Fibroblast of lung (primary cell): ENCODE measurements around the gene AMIGO1. TPM values are rescaled to one million over a fixed set of nuclear protein-coding genes. Genes with fewer than 3 reads are reported as not detected.

Experiments
- DNase-seq, 2 donors: peaks; one replicate each; pipeline versions ENCODE4 v3.0.0 to v3.0.0-alpha.2; 2010; ENCODE audit warnings: low read depth in 2 of 2
- H2AFZ ChIP-seq: 2 replicates; pipeline ENCODE4 v1.5.1; 2012; ENCODE audit warnings: low read length, control low read depth, inconsistent platforms
- H3K27ac ChIP-seq: 2 replicates; pipeline ENCODE4 v1.5.1; 2011; ENCODE audit warnings: low read length, control low read depth; ENCODE audit not compliant: insufficient read depth
- H3K27me3 ChIP-seq: 2 replicates; pipeline ENCODE4 v1.5.1; 2011; ENCODE audit warnings: mild to moderate bottlenecking, low read length; ENCODE audit not compliant: control insufficient read depth, insufficient read depth
- H3K36me3 ChIP-seq: 2 replicates; pipeline ENCODE4 v1.5.1; 2011; ENCODE audit warnings: low read length; ENCODE audit not compliant: control insufficient read depth, insufficient read depth
- H3K4me1 ChIP-seq: 2 replicates; pipeline ENCODE4 v1.5.1; 2011; ENCODE audit warnings: low read length; ENCODE audit not compliant: control insufficient read depth, insufficient read depth; ENCODE audit errors: extremely low read depth
- H3K4me2 ChIP-seq: 2 replicates; pipeline ENCODE4 v1.5.1; 2011; ENCODE audit warnings: low read length, control low read depth; ENCODE audit not compliant: insufficient read depth; ENCODE audit errors: extremely low read depth
- H3K4me3 ChIP-seq, 4 experiments: fragments of 200-600 bp in 1 of 4; sonication (generic) in 1 of 4; replicated peaks in 1 of 4; 2 replicates each; pipeline ENCODE4 v1.5.1; 2011 to 2016; ENCODE audit warnings: low read length in 4 of 4, low read depth in 3 of 4, mild to moderate bottlenecking in 3 of 4, control low read depth in 2 of 4, inconsistent platforms in 1 of 4, mixed read lengths in 1 of 4; ENCODE audit not compliant: insufficient read depth in 1 of 4; ENCODE audit errors: control extremely low read depth in 1 of 4
- H3K79me2 ChIP-seq: 2 replicates; pipeline ENCODE4 v1.5.1; 2012; ENCODE audit warnings: mild to moderate bottlenecking, low read length, inconsistent platforms; ENCODE audit not compliant: control insufficient read depth, insufficient read depth
- H3K9ac ChIP-seq: 2 replicates; pipeline ENCODE4 v1.5.1; 2011; ENCODE audit warnings: mild to moderate bottlenecking, low read length, control low read depth; ENCODE audit not compliant: insufficient read depth
- H3K9me3 ChIP-seq: 2 replicates; pipeline ENCODE4 v1.5.1; 2012; ENCODE audit warnings: low read depth, low read length; ENCODE audit not compliant: control insufficient read depth, insufficient read depth
- H4K20me1 ChIP-seq: 2 replicates; pipeline ENCODE4 v1.5.1; 2011; ENCODE audit warnings: low read length; ENCODE audit not compliant: control insufficient read depth, insufficient read depth; ENCODE audit errors: extremely low read depth
- EZH2 ChIP-seq: IDR thresholded peaks from 2 replicates; pipeline ENCODE4 v1.5.1; 2012; ENCODE audit warnings: low read length, control low read depth, mild to moderate bottlenecking; ENCODE audit errors: missing control alignments
- polyA plus RNA-seq, 2 donors: library from polyadenylated mRNA; depleted of rRNA in 1 of 2; stranded (reverse) in 1 of 2; unstranded in 1 of 2; fragments of >200 nt; gene quantifications; 2 replicates each; pipeline ENCODE4 v1.2.1, GENCODE V29; 2011 to 2012; ENCODE audit warnings: missing spikeins in 1 of 2
- total RNA-seq: library from RNA; depleted of rRNA; stranded (reverse); fragments of >200 nt; gene quantifications from 2 replicates; pipeline ENCODE4 v1.2.1, GENCODE V29; 2014
- TF ChIP-seq, protein P1 (sequence below), 2 donors: IDR thresholded peaks in 1 of 2; conservative IDR thresholded peaks in 1 of 2; 1 replicate in 1 of 2; 2 replicates in 1 of 2; pipeline ENCODE4 v1.5.1; 2011 to 2012; ENCODE audit warnings: low read length in 2 of 2, control low read depth in 1 of 2, inconsistent platforms in 1 of 2, low read depth in 1 of 2, mild to moderate bottlenecking in 1 of 2

AMIGO1 gene
- total and polyA plus RNA-seq, 2 donors (not counting 1 experiment from before 2014, with no cell fraction given): 0.57 to 2.5 TPM

DNA sequence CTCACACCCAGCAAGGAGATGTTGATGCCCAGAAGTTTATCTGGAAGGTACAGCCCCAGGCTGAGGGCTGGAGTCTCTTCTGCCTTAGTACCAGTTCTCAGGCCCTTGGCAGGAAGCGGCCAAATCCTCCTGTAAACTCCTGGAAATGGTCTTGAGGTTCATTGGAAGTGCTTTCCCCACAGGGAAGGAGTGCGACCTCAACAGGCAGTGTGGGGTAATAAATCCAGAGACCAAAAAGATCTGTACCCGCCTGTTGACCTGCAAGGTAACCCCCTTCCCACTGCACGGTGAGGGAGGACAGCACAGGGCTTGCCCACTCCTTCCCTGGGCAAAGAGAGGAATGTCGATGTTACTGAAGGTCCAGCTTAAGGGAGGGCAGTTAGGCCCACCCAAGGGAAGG is 21.3 kb downstream of the AMIGO1 start:
- no peaks in the 10 kb centered on the region for H3K27me3 ChIP-seq
- peaks cover 9% of the 10 kb centered on the region for H3K36me3 ChIP-seq

GRCh38 chr1:109487261-109487660 is 22.3 kb downstream of the AMIGO1 start:
- no peaks in the 10 kb centered on the region for H3K27me3 ChIP-seq
- no peak for DNase-seq
- H3K9ac ChIP-seq: no peak overlapping the region
- no peak overlapping the region for H3K27ac ChIP-seq
- H3K9me3 ChIP-seq: no peaks in the 10 kb centered on the region
- no peaks in the 10 kb centered on the region for H3K79me2 ChIP-seq
- TF ChIP-seq, protein P1, sequence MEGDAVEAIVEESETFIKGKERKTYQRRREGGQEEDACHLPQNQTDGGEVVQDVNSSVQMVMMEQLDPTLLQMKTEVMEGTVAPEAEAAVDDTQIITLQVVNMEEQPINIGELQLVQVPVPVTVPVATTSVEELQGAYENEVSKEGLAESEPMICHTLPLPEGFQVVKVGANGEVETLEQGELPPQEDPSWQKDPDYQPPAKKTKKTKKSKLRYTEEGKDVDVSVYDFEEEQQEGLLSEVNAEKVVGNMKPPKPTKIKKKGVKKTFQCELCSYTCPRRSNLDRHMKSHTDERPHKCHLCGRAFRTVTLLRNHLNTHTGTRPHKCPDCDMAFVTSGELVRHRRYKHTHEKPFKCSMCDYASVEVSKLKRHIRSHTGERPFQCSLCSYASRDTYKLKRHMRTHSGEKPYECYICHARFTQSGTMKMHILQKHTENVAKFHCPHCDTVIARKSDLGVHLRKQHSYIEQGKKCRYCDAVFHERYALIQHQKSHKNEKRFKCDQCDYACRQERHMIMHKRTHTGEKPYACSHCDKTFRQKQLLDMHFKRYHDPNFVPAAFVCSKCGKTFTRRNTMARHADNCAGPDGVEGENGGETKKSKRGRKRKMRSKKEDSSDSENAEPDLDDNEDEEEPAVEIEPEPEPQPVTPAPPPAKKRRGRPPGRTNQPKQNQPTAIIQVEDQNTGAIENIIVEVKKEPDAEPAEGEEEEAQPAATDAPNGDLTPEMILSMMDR (conservative IDR thresholded peaks at IDR 0.05 in 1 of 2, IDR thresholded peaks at IDR 0.05 in 1 of 2; ENCODE audit: low read depth in 1 of 2, low read length in 2 of 2): no peak
- no peak for TF ChIP-seq EZH2
- H2AFZ ChIP-seq: no peak overlapping the region
- no peaks in the 10 kb centered on the region for H4K20me1 ChIP-seq
- no peak overlapping the region for H3K4me3 ChIP-seq
- peaks cover 9% of the 10 kb centered on the region for H3K36me3 ChIP-seq
- H3K4me2 ChIP-seq: no peak overlapping the region
- peaks cover 6% of the 10 kb centered on the region for H3K4me1 ChIP-seq

More for the DNA sequence above, 21.3 kb downstream of the AMIGO1 start:
- no peaks in the 10 kb centered on the region for H3K9me3 ChIP-seq
- H3K4me1 ChIP-seq: peaks cover 3% of the 10 kb centered on the region
- TF ChIP-seq, protein P1 (conservative IDR thresholded peaks at IDR 0.05 in 1 of 2, IDR thresholded peaks at IDR 0.05 in 1 of 2; ENCODE audit: low read depth in 1 of 2, low read length in 2 of 2): no peak
- no peak for TF ChIP-seq EZH2
- H3K27ac ChIP-seq: no peak overlapping the region
- no peaks in the 10 kb centered on the region for H3K79me2 ChIP-seq
- no peak overlapping the region for H3K9ac ChIP-seq
- H3K4me2 ChIP-seq: no peak overlapping the region
- H3K4me3 ChIP-seq: no peak overlapping the region
- no peak for DNase-seq
- H4K20me1 ChIP-seq: no peaks in the 10 kb centered on the region
- no peak overlapping the region for H2AFZ ChIP-seq

GRCh38 chr1:109485001-109485400 is 24.5 kb downstream of the AMIGO1 start:
- Histone ChIP-seq H3K9me3 (no peaks in the 10 kb centered on the region), H3K4me3 (peak overlapping the region in 2 of 4 experiments; percentile 77 to 81), H2AFZ (no peak overlapping the region), H3K9ac (no peak overlapping the region), H4K20me1 (no peaks in the 10 kb centered on the region), H3K27me3 (peaks cover 4% of the 10 kb centered on the region), H3K4me1 (peaks cover 6% of the 10 kb centered on the region), H3K4me2 (peak overlapping the region; percentile 78), H3K79me2 (no peaks in the 10 kb centered on the region), H3K27ac (no peak overlapping the region), H3K36me3 (peaks cover 4% of the 10 kb centered on the region)
- DNase-seq: no peak
- TF ChIP-seq, protein P1 (conservative IDR thresholded peaks at IDR 0.05 in 1 of 2, IDR thresholded peaks at IDR 0.05 in 1 of 2; ENCODE audit: low read depth in 1 of 2, low read length in 2 of 2): no peak
- no peak for TF ChIP-seq EZH2
